ENCODE data around the gene ARHGEF9.
"Not testable (repeated sequence)": the region's sequence is repeated elsewhere in the genome, so short reads cannot be mapped to it uniquely, and the experiment has no call there.

The ARHGEF9 gene

GRCh38 chrX:63784902-63785707 lies at the start of gene ARHGEF9:
ARHGEF9 (minus strand) TSS chrX:63785214; CDS start chrX:63785145, 69 bp downstream.
- in situ Hi-C loops (cut with HindIII; ENCODE audit: low pct_ligation_motif_present, low pct_unique_long_range_greater_than_20kb, low sequenced_read_pairs), result no loop called here
- no peak for DNase-seq

- in situ Hi-C loops (cut with HindIII; ENCODE audit: low pct_ligation_motif_present, low pct_unique_long_range_greater_than_20kb, low sequenced_read_pairs); DNase-seq: not testable (repeated sequence)
These were observed 40.4 kb upstream of the ARHGEF9 start for GRCh38 chrX:63825446-63825845.

- in situ Hi-C loops (cut with HindIII; ENCODE audit: low pct_ligation_motif_present, low pct_unique_long_range_greater_than_20kb, low sequenced_read_pairs), result no loop called here
- DNase-seq, result no peak
These were observed 33.1 kb upstream of the ARHGEF9 start for GRCh38 chrX:63818156-63818555.

GRCh38 chrX:63817696-63818095 lies 32.7 kb upstream of the ARHGEF9 start:
- in situ Hi-C loops (cut with HindIII; ENCODE audit: low pct_ligation_motif_present, low pct_unique_long_range_greater_than_20kb, low sequenced_read_pairs), result no loop called here
- DNase-seq, result no peak

- DNase-seq, result no peak
- in situ Hi-C loops (cut with HindIII; ENCODE audit: low pct_ligation_motif_present, low pct_unique_long_range_greater_than_20kb, low sequenced_read_pairs), result no loop called here
These were observed 27.8 kb upstream of the ARHGEF9 start for GRCh38 chrX:63812823-63813222.

- DNase-seq, result no peak
- in situ Hi-C loops (cut with HindIII; ENCODE audit: low pct_ligation_motif_present, low pct_unique_long_range_greater_than_20kb, low sequenced_read_pairs), result no loop called here
These were observed 25.7 kb upstream of the ARHGEF9 start for GRCh38 chrX:63810746-63811145.

- in situ Hi-C loops (cut with HindIII; ENCODE audit: low pct_ligation_motif_present, low pct_unique_long_range_greater_than_20kb, low sequenced_read_pairs), result no loop called here
- no peak for DNase-seq
These were observed 24.2 kb upstream of the ARHGEF9 start for GRCh38 chrX:63809173-63809572.

GRCh38 chrX:63795406-63795805 lies 10.4 kb upstream of the ARHGEF9 start:
- in situ Hi-C loops (cut with HindIII; ENCODE audit: low pct_ligation_motif_present, low pct_unique_long_range_greater_than_20kb, low sequenced_read_pairs); DNase-seq: not testable (repeated sequence)

GRCh38 chrX:63785708-63786040 lies 660 bp upstream of the ARHGEF9 start:
- in situ Hi-C loops (cut with HindIII; ENCODE audit: low pct_ligation_motif_present, low pct_unique_long_range_greater_than_20kb, low sequenced_read_pairs), result no loop called here

GRCh38 chrX:63784346-63784901 lies 590 bp downstream of the ARHGEF9 start:
- no peak for DNase-seq

More at GRCh38 chrX:63785708-63786040, 660 bp upstream of the ARHGEF9 start:
- no peak for DNase-seq

GRCh38 chrX:63782515-63782914 lies 2.5 kb downstream of the ARHGEF9 start:
- in situ Hi-C loops (cut with HindIII; ENCODE audit: low pct_ligation_motif_present, low pct_unique_long_range_greater_than_20kb, low sequenced_read_pairs), result no loop called here
- no peak for DNase-seq

More at GRCh38 chrX:63784346-63784901, 590 bp downstream of the ARHGEF9 start:
- in situ Hi-C loops (cut with HindIII; ENCODE audit: low pct_ligation_motif_present, low pct_unique_long_range_greater_than_20kb, low sequenced_read_pairs), result no loop called here

- in situ Hi-C loops (cut with HindIII; ENCODE audit: low pct_ligation_motif_present, low pct_unique_long_range_greater_than_20kb, low sequenced_read_pairs), result no loop called here
These were observed 16.3 kb downstream of the ARHGEF9 start for GRCh38 chrX:63768760-63769159.

GRCh38 chrX:63765712-63766111 lies 19.3 kb downstream of the ARHGEF9 start:
- in situ Hi-C loops (cut with HindIII; ENCODE audit: low pct_ligation_motif_present, low pct_unique_long_range_greater_than_20kb, low sequenced_read_pairs), result no loop called here
- no peak for DNase-seq

More at GRCh38 chrX:63768760-63769159, 16.3 kb downstream of the ARHGEF9 start:
- no peak for DNase-seq

GRCh38 chrX:63764946-63765345 lies 20.1 kb downstream of the ARHGEF9 start:
- DNase-seq, result no peak
- in situ Hi-C loops (cut with HindIII; ENCODE audit: low pct_ligation_motif_present, low pct_unique_long_range_greater_than_20kb, low sequenced_read_pairs), result no loop called here

GRCh38 chrX:63761639-63762038 lies 23.4 kb downstream of the ARHGEF9 start:
- in situ Hi-C loops (cut with HindIII; ENCODE audit: low pct_ligation_motif_present, low pct_unique_long_range_greater_than_20kb, low sequenced_read_pairs), result no loop called here
- no peak for DNase-seq

GRCh38 chrX:63758011-63758410 lies 27.0 kb downstream of the ARHGEF9 start:
- in situ Hi-C loops (cut with HindIII; ENCODE audit: low pct_ligation_motif_present, low pct_unique_long_range_greater_than_20kb, low sequenced_read_pairs), result no loop called here
- DNase-seq, result no peak

- DNase-seq, result no peak
- in situ Hi-C loops (cut with HindIII; ENCODE audit: low pct_ligation_motif_present, low pct_unique_long_range_greater_than_20kb, low sequenced_read_pairs), result no loop called here
These were observed 29.1 kb downstream of the ARHGEF9 start for GRCh38 chrX:63755892-63756291.

- in situ Hi-C loops (cut with HindIII; ENCODE audit: low pct_ligation_motif_present, low pct_unique_long_range_greater_than_20kb, low sequenced_read_pairs), result no loop called here
These were observed 30.0 kb downstream of the ARHGEF9 start for GRCh38 chrX:63754860-63755579.

GRCh38 chrX:63754136-63754859 lies 30.7 kb downstream of the ARHGEF9 start:
- in situ Hi-C loops (cut with HindIII; ENCODE audit: low pct_ligation_motif_present, low pct_unique_long_range_greater_than_20kb, low sequenced_read_pairs), result no loop called here
- DNase-seq, result peak; percentile 1

More at GRCh38 chrX:63754860-63755579, 30.0 kb downstream of the ARHGEF9 start:
- peak; percentile 83 for DNase-seq

Data from ACHN (cell line).